ENCODE results near the gene SFT2D3. TPM values are rescaled to one million over a fixed set of nuclear protein-coding genes. Genes with fewer than 3 reads are reported as not detected.
A peak's percentile ranks its signal among the peaks of the same experiment; 100 is the strongest.

The SFT2D3 gene, protein sequence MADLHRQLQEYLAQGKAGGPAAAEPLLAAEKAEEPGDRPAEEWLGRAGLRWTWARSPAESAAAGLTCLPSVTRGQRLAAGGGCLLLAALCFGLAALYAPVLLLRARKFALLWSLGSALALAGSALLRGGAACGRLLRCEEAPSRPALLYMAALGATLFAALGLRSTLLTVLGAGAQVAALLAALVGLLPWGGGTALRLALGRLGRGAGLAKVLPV
- not detected for polyA plus RNA-seq (ENCODE audit: insufficient read length in 4 of 4)

DNA sequence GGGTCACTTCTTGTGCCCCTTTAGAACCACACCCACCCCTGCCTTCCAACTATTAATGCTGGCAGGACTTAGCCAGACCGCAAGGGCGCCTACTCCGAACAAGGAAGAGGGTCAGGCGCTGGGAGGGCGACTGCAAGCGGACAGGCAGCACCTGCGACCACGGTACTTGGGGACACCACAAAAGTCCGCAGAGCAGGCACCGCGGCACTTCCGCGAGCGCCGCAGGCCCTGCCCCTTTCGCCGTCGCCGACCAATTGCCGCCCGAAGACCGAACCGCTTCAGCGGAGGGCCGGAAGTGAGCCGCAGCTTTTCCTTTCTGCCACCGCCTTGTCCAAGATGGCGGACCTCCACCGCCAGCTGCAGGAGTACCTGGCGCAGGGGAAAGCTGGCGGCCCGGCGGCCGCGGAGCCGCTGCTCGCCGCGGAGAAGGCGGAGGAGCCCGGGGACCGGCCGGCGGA lies at the start of gene SFT2D3:
Gene SFT2D3, plus strand, starts transcription at position 305 of the 458 bp plus-strand sequence. Its CDS starts 32 bp downstream, at position 337.
- peak; percentile 78 to 82 (median 78) for DNase-seq (ENCODE audit: low read depth in 4 of 4, low spot score in 3 of 4)

- DNase-seq (ENCODE audit: low read depth in 4 of 4, low spot score in 3 of 4) = no peak
Measured at GRCh38 chr2:127651971-127652550, 49.2 kb upstream of the SFT2D3 start.

GRCh38 chr2:127652786-127653357 lies 48.4 kb upstream of the SFT2D3 start:
- DNase-seq (ENCODE audit: low read depth in 4 of 4, low spot score in 3 of 4) = no peak

- no peak for DNase-seq (ENCODE audit: low read depth in 4 of 4, low spot score in 3 of 4)
Measured at GRCh38 chr2:127653421-127654083, 47.7 kb upstream of the SFT2D3 start.

- DNase-seq (ENCODE audit: low read depth in 4 of 4, low spot score in 3 of 4) = no peak
Measured at GRCh38 chr2:127654084-127654837, 47.0 kb upstream of the SFT2D3 start.

GRCh38 chr2:127654838-127655175 lies 46.5 kb upstream of the SFT2D3 start:
- no peak for DNase-seq (ENCODE audit: low read depth in 4 of 4, low spot score in 3 of 4)

DNA sequence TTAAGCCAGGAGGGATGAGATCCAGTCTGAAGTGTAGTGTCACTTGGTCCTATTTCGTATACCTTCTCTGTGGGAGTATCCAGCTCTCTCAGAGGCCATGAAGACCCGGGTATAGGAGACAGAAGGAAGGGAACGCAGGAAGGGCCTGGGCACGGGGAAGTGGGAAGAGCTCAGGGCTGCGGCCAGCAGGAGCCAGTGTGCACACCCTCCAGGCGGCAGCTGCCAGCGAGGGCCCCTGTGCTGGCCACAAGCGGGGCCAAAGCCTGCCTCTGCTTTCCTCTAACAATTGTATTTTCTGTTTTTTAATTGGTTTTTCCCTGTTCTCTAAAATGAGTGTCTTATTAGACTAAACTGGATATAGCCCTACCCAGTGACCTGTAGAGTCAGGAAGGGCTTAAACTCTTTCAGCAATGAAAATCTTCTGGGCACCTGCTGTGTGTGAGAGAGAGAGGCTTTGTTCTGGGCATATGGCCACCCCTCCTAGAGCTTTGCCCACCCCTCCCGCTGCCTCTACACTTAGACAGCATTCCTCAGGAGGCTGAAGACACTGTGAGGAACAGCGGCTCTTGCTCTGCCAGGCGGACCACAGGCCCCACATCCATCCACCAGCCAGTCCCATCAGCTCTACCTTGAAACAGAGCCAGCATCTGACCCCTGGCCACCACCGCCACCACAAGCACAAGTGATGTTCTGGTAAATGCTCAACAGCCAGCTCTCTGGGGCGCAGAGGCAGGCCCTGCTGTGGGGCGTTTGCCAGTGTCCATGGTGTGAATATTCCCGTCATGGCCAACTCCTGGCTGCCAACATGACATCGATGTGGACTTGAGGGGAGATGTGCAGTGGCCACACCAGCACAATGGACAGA lies 45.9 kb upstream of the SFT2D3 start:
- no peak for DNase-seq (ENCODE audit: low read depth in 4 of 4, low spot score in 3 of 4)

GRCh38 chr2:127656569-127657231 lies 44.6 kb upstream of the SFT2D3 start:
- no peak for DNase-seq (ENCODE audit: low read depth in 4 of 4, low spot score in 3 of 4)

DNA sequence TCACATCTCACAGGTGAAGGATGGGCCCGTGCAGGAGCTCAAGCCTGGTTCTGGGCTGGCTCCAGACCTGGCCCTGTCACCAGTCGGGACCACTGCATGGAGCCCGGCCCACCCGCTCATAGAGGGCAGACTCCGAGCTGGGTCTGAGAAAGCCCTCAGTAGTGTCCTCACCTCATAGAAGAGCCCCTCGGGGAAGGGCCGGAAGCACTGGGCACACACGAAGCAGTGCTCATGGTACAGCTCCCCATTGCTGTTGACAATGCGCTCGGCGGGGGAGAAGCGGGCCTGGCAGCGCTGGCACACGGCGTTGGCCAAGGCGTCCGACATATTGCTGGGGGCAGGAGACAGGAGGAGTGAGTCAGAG lies 44.1 kb upstream of the SFT2D3 start:
- no peak for DNase-seq (ENCODE audit: low read depth in 4 of 4, low spot score in 3 of 4)

DNA sequence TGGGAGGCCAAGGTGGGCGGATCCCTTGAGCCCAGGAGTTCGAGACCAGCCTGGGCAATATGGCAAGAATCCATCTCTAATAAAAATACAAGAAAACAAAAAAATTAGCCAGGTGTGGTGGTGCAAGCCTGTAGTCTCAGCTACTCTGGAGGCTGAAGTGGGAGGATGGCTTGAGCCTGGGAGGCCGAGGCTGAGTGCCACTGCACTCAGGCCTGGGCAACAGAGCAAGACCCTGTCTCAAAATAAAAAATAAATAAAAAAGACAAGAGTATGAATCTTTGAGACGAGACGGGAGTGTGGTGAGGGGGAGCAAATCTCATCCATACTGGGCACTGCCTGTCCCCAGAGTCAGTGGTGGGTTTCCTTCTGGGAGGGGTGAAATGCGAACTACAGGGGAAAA lies 43.2 kb upstream of the SFT2D3 start:
- no peak for DNase-seq (ENCODE audit: low read depth in 4 of 4, low spot score in 3 of 4)

DNA sequence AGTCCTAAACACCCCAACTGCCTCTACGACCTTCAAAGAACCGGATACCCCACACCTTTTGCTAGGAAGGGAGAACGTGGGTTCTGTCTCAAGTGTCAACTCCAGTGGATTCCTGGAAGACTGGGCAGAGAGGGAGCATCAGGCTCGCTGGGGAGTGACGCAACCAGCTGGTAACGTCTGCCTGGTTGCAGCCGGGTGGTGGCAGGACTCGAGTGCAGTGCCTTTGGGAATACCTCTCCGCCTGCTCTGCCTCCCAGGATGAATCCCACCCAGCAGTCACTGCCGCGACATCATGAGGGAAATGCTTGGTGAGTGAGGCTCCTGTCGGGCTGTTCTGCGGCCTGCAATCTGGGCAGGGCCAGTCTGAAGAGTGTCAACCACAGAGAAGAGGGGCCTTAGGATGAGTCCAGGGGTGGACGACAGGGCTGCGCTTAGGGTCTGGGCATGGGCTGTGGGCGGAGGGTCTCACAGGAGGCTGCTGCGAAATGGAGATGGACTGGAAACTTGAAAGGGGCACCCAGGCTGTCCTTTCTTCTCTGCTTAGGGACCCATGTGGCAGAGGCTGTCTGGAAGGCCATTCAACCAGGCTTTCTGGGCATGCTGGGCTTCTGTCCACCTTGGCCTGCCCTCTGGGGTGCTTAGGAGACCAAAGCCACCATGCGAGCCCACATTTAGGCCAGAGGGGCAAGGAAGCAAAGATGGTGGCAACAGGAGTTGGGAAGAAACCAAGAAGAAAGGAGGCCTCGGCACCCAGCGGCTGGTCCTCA lies 42.5 kb upstream of the SFT2D3 start:
- DNase-seq (ENCODE audit: low read depth in 4 of 4, low spot score in 3 of 4) = no peak

DNA sequence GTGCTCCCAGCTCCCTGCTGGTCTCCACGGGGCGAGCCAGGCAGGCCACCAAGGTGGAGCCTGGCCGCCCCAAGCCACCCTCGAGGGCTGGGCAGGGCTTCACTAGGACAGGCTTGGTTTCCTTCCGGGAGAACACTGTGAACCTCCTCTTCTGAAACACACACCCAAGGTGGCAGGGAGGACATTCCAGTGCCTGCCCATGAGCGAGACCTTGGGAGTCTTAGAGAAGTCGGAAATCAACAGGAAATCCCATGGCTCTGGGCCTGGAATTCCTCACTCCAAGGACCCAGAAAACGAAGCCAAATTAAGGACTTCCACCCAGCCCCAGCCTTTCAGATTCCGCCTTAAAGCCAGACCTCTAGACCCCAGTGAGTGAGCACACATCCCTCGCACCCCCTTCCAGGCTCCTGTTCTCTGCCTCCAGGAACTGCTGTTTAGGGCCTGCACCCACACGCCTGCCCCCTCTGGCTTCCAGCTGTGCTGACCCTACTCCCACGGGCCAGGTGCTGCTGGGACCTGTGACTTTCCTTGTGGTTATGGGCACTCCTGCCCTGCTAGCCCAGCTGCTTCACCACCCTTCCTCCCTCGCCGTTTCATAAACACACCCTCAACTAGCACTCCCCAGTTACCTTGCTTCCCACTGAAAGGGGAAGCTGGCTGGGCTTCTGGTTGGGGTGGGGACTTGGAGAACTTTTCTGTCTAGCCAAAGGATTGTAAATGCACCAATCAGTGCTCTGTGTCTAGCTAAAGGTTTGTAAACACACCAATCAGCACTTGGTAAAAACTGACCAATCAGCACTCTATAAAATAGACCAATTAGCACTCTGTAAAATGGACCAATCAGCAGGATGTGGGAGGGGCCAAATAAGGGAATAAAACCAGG lies 41.6 kb upstream of the SFT2D3 start:
- DNase-seq (ENCODE audit: low read depth in 4 of 4, low spot score in 3 of 4) = no peak

- no peak for DNase-seq (ENCODE audit: low read depth in 4 of 4, low spot score in 3 of 4)
Measured at GRCh38 chr2:127660291-127660578, 41.1 kb upstream of the SFT2D3 start.

GRCh38 chr2:127661072-127661649 lies 40.1 kb upstream of the SFT2D3 start:
- DNase-seq (ENCODE audit: low read depth in 4 of 4, low spot score in 3 of 4) = no peak

DNA sequence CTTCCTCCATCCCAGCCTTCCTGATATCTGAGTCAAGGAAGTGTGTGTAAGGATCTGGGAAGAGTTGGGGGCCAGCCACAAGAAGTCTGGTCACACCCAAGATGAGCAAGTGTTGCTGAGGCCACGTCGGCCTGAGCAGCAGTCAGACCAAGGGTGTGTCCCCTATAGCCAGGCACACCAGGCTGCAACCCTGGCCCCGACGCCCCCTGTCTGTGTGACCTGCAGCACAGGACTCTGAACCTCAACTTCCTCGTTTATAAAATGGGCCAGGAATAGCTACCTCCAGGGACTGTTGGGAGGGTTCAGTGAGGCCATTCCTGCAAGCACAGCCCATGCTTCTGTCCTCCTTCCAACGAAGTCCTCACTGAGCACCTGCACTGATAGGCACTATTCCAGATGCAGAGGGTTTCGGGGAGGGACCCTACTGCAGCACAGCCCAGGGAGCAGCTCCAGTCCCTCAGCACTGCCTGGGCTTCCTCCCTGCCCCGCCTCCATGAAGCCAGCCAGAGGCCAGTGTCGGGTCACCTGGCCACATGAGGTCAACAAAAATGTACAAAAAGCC lies 39.3 kb upstream of the SFT2D3 start:
- no peak for DNase-seq (ENCODE audit: low read depth in 4 of 4, low spot score in 3 of 4)

DNA sequence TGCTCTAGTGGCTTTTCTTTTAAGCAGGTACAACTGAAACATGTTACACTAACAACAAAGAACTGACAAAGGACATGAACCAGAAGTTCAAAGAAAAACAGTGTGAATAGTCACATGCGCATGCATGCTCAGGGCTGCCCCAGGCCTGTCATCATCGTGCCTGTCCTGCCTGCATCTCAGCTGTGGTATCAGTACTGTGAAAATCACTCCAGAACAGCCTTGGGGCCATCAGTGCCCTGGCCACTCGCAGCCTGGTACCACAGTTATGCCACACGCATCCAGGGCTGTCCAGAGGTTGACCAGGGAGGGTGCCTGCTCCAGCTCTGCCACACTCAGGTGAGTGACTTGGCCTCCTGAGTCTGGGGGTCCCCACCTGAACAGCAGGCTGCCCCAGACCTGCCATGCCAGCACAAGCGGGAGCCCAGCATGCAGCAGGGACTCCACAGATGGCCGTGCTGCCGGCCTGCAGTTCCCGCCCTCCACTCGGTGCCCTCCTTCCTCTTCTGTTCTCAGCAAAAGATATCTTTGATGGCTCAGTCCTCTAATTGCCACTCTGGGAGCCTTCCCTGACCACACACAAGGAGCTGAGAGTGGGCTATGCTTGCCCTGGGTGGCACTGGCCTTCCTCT lies 38.2 kb upstream of the SFT2D3 start:
- DNase-seq (ENCODE audit: low read depth in 4 of 4, low spot score in 3 of 4) = no peak

GRCh38 chr2:127663566-127664064 lies 37.7 kb upstream of the SFT2D3 start:
- no peak for DNase-seq (ENCODE audit: low read depth in 4 of 4, low spot score in 3 of 4)

Data from left renal pelvis (tissue), 4 donors.